Measurements from ENCODE around the gene MBOAT7. TPM values are rescaled to one million over a fixed set of nuclear protein-coding genes. Genes with fewer than 3 reads are reported as not detected.
"Not testable (repeated sequence)": the region's sequence is repeated elsewhere in the genome, so short reads cannot be mapped to it uniquely, and the experiment has no call there.

MBOAT7 gene
- total RNA-seq, 4 donors from 2014 or later = 47.3 to 101 (median 69.0) TPM

DNA sequence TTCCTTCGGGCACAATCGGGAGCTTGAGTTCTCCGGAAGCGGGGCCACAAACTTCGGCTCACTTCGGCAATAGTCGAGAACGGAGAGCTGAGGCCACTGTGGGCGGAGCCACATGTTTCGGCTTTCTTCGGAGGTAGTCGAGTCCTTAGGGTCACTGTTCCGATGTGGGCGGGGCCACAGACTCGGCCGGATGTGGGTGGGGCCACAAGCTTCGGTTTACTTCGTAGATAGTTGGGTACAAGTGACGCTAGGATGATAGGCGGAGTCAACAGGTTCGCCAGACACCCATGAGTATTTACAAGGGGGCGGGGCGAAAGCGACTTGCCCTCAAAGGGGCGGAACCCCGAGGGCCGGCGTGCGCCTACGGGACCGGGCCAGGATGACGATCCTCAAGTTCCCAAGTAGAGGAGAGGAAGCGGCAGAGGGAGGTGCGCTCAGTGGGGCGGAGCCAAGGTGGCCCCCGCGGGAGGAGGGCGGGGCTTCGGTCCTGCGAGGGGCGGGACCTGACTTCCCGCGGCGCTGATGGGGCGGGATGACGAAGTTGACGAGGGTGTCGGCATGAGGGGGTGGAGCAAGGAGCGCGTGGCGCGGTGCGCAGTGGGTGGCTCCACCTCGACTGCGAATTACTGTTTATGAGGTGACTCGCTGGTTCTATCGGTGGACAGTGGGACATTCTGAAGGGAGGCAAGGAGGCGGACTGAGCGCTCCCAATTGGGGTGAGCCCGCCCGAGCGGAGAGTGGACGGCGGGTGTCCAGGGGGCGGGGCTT is 539 bp upstream of the MBOAT7 start:
- H3K36me3 ChIP-seq = peaks cover 0 to 9% of the 10 kb centered on the region in 2 donors
- intact Hi-C loops (cut with DNase I) = no loop called here
- peaks cover 18 to 19% of the 10 kb centered on the region in 2 donors for H3K4me1 ChIP-seq
- peak; percentile 100 for DNase-seq
- peak overlapping the region; percentile 98 to 100 (median 99) for H3K27ac ChIP-seq
- TF ChIP-seq, protein P1, sequence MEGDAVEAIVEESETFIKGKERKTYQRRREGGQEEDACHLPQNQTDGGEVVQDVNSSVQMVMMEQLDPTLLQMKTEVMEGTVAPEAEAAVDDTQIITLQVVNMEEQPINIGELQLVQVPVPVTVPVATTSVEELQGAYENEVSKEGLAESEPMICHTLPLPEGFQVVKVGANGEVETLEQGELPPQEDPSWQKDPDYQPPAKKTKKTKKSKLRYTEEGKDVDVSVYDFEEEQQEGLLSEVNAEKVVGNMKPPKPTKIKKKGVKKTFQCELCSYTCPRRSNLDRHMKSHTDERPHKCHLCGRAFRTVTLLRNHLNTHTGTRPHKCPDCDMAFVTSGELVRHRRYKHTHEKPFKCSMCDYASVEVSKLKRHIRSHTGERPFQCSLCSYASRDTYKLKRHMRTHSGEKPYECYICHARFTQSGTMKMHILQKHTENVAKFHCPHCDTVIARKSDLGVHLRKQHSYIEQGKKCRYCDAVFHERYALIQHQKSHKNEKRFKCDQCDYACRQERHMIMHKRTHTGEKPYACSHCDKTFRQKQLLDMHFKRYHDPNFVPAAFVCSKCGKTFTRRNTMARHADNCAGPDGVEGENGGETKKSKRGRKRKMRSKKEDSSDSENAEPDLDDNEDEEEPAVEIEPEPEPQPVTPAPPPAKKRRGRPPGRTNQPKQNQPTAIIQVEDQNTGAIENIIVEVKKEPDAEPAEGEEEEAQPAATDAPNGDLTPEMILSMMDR (IDR thresholded peaks at IDR 0.05) = no peak
- TF ChIP-seq POLR2A (IDR thresholded peaks at IDR 0.05) = peak in 1 of 2 donors; percentile 71
- no peaks in the 10 kb centered on the region for H3K27me3 ChIP-seq
- WGBS, 2 donors = 2% methylated on average over 19 to 44 of the region's 65 CpGs
- H3K4me3 ChIP-seq (replicated peaks in 1 of 3) = peak overlapping the region; percentile 10 to 94 (median 19)
- H3K9me3 ChIP-seq = no peaks in the 10 kb centered on the region

DNA sequence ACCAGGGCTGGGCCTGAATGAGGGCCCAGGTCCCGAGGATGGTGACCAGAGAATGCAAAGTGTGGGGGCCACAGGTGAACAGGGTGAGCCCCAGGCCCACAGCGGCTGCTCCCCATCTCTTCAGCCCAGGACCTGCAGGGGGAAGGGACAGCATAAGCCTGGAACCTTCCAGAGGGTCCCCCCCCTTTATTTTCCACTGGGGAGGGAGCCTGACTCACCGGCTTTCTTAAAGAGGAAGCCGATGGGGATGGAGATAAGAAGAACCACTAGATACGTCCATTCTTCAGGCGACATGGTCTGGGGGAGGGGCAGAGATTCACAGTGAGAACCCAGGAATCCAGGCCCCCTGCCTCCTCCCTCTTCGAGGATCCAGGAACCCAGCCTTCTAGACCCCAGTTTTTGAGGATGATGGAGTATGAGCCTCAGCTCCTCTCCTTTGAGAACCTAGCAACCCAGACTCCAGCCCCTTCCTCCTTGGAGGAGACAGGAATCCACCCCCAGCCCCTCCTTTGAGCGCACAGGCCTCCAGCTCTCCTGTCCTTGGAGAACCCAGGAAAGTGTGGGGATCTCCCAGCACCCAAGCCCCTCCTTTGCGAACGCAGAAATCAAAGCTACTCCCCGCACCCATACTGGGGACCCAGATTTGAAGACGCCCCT is 1.0 kb downstream of the MBOAT7 start:
- 25 to 27% methylated on average over 12 of the region's 12 CpGs for WGBS, 2 donors
- Histone ChIP-seq H3K27ac (peak overlapping the region in 1 of 3 donors; percentile 100), H3K36me3 (peaks cover 0 to 3% of the 10 kb centered on the region in 2 donors), H3K9me3 (no peaks in the 10 kb centered on the region), H3K27me3 (no peaks in the 10 kb centered on the region), H3K4me1 (peaks cover 18 to 19% of the 10 kb centered on the region in 2 donors), H3K4me3 (replicated peaks in 1 of 3) (peak overlapping the region in 1 of 3 donors; percentile 87)
- TF ChIP-seq, protein P1 (IDR thresholded peaks at IDR 0.05) = no peak
- TF ChIP-seq POLR2A (IDR thresholded peaks at IDR 0.05) = no peak
- intact Hi-C loops (cut with DNase I) = no loop called here
- DNase-seq = no peak

DNA sequence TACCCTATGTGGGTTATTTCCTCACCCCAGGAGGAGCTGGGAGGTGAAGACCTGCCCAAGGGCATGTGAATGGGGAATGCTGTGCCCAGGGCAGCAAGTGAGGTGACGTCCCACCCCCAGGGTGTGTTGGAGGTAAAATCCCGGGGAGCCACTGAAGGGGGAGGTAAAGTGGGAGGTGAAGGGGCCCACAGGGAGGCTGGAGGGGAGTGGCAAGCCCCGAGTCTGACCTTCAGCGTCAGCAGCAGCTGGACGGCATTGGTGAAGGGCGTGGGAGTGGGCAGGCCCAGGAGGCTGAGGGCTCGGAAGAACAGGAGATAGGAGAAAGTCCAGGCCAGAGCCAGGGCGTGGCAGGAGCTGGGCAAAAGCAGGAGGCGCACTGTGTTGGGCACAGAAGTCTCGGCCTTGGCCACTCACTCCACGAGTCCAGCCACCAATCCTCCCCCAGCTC is 2.4 kb downstream of the MBOAT7 start:
- Histone ChIP-seq H3K36me3 (no peaks in the 10 kb centered on the region), H3K27ac (no peak overlapping the region), H3K9me3 (no peaks in the 10 kb centered on the region), H3K4me1 (peaks cover 16 to 17% of the 10 kb centered on the region in 2 donors), H3K4me3 (replicated peaks in 1 of 3) (no peak overlapping the region), H3K27me3 (no peaks in the 10 kb centered on the region)
- WGBS, 2 donors = 92 to 94% methylated on average over 11 of the region's 11 CpGs
- intact Hi-C loops (cut with DNase I) = no loop called here
- no peak for TF ChIP-seq POLR2A (IDR thresholded peaks at IDR 0.05)
- TF ChIP-seq, protein P1 (IDR thresholded peaks at IDR 0.05) = no peak
- DNase-seq = no peak

DNA sequence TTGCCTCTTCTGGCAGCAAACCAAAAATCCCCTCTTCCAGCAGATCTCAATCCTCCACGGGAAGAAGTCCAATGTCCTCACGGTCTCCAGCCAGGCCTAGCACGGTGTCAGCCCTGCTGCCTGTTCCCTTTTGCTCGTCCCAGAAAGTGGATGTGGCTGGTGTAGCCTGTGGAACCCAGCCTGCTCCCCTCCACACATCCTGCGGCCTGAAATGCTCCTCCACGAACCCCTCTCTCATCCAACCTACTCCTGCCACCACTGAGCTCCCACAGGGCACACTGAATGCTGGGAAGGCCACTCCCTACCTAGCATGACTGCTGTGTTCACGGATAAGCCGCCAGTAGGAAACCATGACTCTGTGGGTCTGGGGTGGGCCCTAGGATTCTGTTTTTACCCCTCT is 3.0 kb downstream of the MBOAT7 start:
- peaks cover 10 to 11% of the 10 kb centered on the region in 2 donors for H3K4me1 ChIP-seq
- 86 to 92% methylated on average over 8 of the region's 8 CpGs for WGBS, 2 donors
- no peak overlapping the region for H3K4me3 ChIP-seq (replicated peaks in 1 of 3)
- H3K27ac ChIP-seq = no peak overlapping the region
- intact Hi-C loops (cut with DNase I) = no loop called here
- no peaks in the 10 kb centered on the region for H3K27me3 ChIP-seq
- H3K36me3 ChIP-seq = no peaks in the 10 kb centered on the region
- no peaks in the 10 kb centered on the region for H3K9me3 ChIP-seq
- DNase-seq = no peak
- TF ChIP-seq, protein P1 (IDR thresholded peaks at IDR 0.05) = no peak
- no peak for TF ChIP-seq POLR2A (IDR thresholded peaks at IDR 0.05)

DNA sequence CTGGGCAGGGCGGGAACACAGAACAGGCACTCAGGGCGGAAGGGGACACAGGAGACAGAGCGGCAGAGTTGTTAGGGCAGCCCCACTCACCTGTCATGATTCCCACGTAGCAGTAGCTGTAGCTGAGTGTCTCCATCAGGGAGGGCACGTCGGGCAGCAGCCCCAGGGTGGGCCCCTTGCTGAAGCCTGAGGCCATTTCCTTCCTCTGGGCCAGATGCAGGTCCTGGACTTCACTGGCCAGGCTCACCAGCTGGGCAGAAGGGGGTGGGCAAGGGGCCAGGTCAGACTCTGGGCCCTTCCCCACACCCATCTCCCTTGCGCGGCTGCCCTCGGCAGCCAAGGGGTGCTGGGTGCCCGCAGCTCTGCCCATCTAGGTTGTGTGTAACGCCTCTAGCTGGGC is 5.9 kb downstream of the MBOAT7 start:
- intact Hi-C loops (cut with DNase I) = no loop called here
- no peak for TF ChIP-seq POLR2A (IDR thresholded peaks at IDR 0.05)
- TF ChIP-seq, protein P1 (IDR thresholded peaks at IDR 0.05) = no peak
- H3K27me3 ChIP-seq = no peaks in the 10 kb centered on the region
- DNase-seq = no peak
- H3K4me1 ChIP-seq = peaks cover 5 to 6% of the 10 kb centered on the region in 2 donors
- no peak overlapping the region for H3K4me3 ChIP-seq (replicated peaks in 1 of 3)
- no peaks in the 10 kb centered on the region for H3K9me3 ChIP-seq
- 83 to 94% methylated on average over 6 to 11 of the region's 11 CpGs for WGBS, 2 donors
- no peak overlapping the region for H3K27ac ChIP-seq
- H3K36me3 ChIP-seq = no peaks in the 10 kb centered on the region

DNA sequence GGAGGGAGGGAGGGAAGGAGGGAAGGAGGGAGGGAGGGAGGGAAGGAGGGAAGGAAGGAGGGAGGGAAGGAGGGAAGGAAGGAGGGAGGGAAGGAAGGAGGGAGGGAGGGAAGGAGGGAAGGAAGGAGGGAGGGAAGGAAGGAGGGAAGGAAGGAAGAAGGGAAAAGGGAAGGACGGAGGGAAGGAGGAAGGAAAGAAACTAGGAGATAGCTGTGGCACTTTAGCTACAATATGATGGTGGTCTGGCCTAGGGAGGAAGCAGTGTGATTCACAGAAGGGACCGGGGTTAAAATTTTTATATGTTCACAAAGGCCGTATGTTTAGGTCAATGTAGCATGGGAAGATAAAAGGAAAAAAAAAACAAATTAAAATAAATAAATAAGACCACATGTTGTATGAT is 7.5 kb downstream of the MBOAT7 start:
- H3K9me3 ChIP-seq; DNase-seq; H3K4me3 ChIP-seq (replicated peaks in 1 of 3); H3K4me1 ChIP-seq; intact Hi-C loops (cut with DNase I); H3K27ac ChIP-seq; H3K27me3 ChIP-seq; H3K36me3 ChIP-seq: not testable (repeated sequence)
- 92 to 99% methylated on average over 3 of the region's 3 CpGs for WGBS, 2 donors
